Endothelial cell of umbilical vein (primary cell): ENCODE measurements around the gene KCNH1. TPM values are rescaled to one million over a fixed set of nuclear protein-coding genes. Genes with fewer than 3 reads are reported as not detected.

Source experiments
- BruUV-seq: library from RNA; stranded (reverse); fragments of 400-500 nt; replicated peaks from 2 replicates; lab custom pipeline; 2021; lab: Mats Ljungman, UMichigan
- CTCF ChIA-PET: fragments of 300-600, 350-600 bp; sonication (Branson Sonifier 250); formaldehyde crosslinking; loops from one replicate; lab custom pipeline; 2021; ENCODE audit warnings: antibody characterized with exemption, inconsistent platforms; lab: Charles Lee
- POLR2A ChIA-PET: fragments of 300-600, 350-600 bp; sonication (Branson Sonifier 250); formaldehyde crosslinking; loops from one replicate; lab custom pipeline; 2021; ENCODE audit warnings: antibody characterized with exemption, inconsistent platforms; lab: Charles Lee
- DNase-seq: peaks from one replicate; pipeline ENCODE4 v3.0.0-alpha.2; 2011; ENCODE audit warnings: low read depth, low spot score
- FAIRE-seq: peaks from 2 replicates; lab custom pipeline; 2011; peaks lifted over from hg19 to GRCh38; lab: Jason Lieb, UNC
- H2AFZ ChIP-seq: 2 replicates; pipeline ENCODE4 v1.6.0; 2012; ENCODE audit warnings: low read depth, low read length, control low read depth, inconsistent platforms
- H3K27ac ChIP-seq: 2 replicates; pipeline ENCODE4 v1.5.1; 2011; ENCODE audit warnings: low read depth, mild to moderate bottlenecking, control low read depth, low read length, moderate library complexity; ENCODE audit not compliant: insufficient read depth
- H3K27me3 ChIP-seq, 2 experiments: 2 replicates each; pipeline versions ENCODE4 v1.6.0 to v1.6.1; 2011; ENCODE audit warnings: low read length in 2 of 2, mixed read lengths in 1 of 2; ENCODE audit not compliant: control insufficient read depth in 2 of 2, insufficient read depth in 2 of 2
- H3K36me3 ChIP-seq, 2 experiments: 2 replicates in 1 of 2; 3 replicates in 1 of 2; pipeline ENCODE4 v1.5.1; 2011; ENCODE audit warnings: low read length in 2 of 2, mild to moderate bottlenecking in 1 of 2, moderate library complexity in 1 of 2; ENCODE audit not compliant: control insufficient read depth in 2 of 2, insufficient read depth in 2 of 2; ENCODE audit errors: extremely low read depth in 1 of 2
- H3K4me1 ChIP-seq: 3 replicates; pipeline ENCODE4 v1.5.1; 2011; ENCODE audit warnings: mild to moderate bottlenecking, low read length; ENCODE audit not compliant: control insufficient read depth, insufficient read depth; ENCODE audit errors: extremely low read depth
- H3K4me2 ChIP-seq: 2 replicates; pipeline ENCODE4 v1.6.1; 2011; ENCODE audit warnings: low read length, control low read depth, mixed read lengths; ENCODE audit not compliant: insufficient read depth
- H3K4me3 ChIP-seq, 3 experiments: fragments of 200-600 bp in 1 of 3; sonication (generic), shearing (Covaris generic) in 1 of 3; replicated peaks in 1 of 3; 2 replicates each; pipeline ENCODE4 v1.5.1; 2011 to 2016; ENCODE audit warnings: control low read depth in 3 of 3, low read length in 3 of 3, mild to moderate bottlenecking in 2 of 3, inconsistent platforms in 1 of 3, low read depth in 1 of 3, moderate library complexity in 1 of 3; ENCODE audit not compliant: insufficient read depth in 1 of 3
- H3K79me2 ChIP-seq: 2 replicates; pipeline ENCODE4 v1.6.0; 2012; ENCODE audit warnings: low read length, inconsistent platforms; ENCODE audit not compliant: control insufficient read depth, insufficient read depth
- H3K9ac ChIP-seq: replicated peaks from 2 replicates; pipeline ENCODE3; 2011; ENCODE audit warnings: low read length, control low read depth; ENCODE audit not compliant: insufficient read depth; ENCODE audit errors: extremely low read depth
- H3K9me1 ChIP-seq: replicated peaks from 3 replicates; pipeline ENCODE4 v1.6.0; 2011; ENCODE audit warnings: mild to moderate bottlenecking, low read length; ENCODE audit not compliant: control insufficient read depth, insufficient read depth; ENCODE audit errors: extremely low read depth
- H3K9me3 ChIP-seq: replicated peaks from 2 replicates; pipeline ENCODE4 v1.5.1; 2012; ENCODE audit warnings: low read length, inconsistent platforms; ENCODE audit not compliant: control insufficient read depth, insufficient read depth
- H4K20me1 ChIP-seq: replicated peaks from 2 replicates; pipeline ENCODE3; 2011; ENCODE audit warnings: mild to moderate bottlenecking, low read length; ENCODE audit not compliant: control insufficient read depth, insufficient read depth; ENCODE audit errors: extremely low read depth
- CTCF ChIP-seq, 2 donors: IDR thresholded peaks; 1 replicate in 1 of 2; 2 replicates in 1 of 2; pipeline ENCODE4 v1.5.1; 2011; ENCODE audit warnings: low read length in 2 of 2, mild to moderate bottlenecking in 2 of 2, moderate library complexity in 2 of 2, control low read depth in 1 of 2, inconsistent platforms in 1 of 2, low read depth in 1 of 2; ENCODE audit not compliant: insufficient read depth in 1 of 2; ENCODE audit errors: extremely low read depth in 1 of 2
- FOS ChIP-seq: IDR thresholded peaks from 2 replicates; pipeline ENCODE4 v1.6.1; 2011; ENCODE audit warnings: mild to moderate bottlenecking, low read length, moderate library complexity, borderline replicate concordance; ENCODE audit not compliant: insufficient read depth
- GATA2 ChIP-seq: IDR thresholded peaks from 2 replicates; pipeline ENCODE4 v1.7.0; 2011; ENCODE audit warnings: low read depth, mild to moderate bottlenecking, moderate library complexity, mixed read lengths, low read length; ENCODE audit not compliant: insufficient read length, insufficient read depth
- JUN ChIP-seq: IDR thresholded peaks from 2 replicates; pipeline ENCODE4 v1.6.1; 2011; ENCODE audit warnings: borderline replicate concordance, low read depth; ENCODE audit not compliant: insufficient read length, insufficient read depth
- MAX ChIP-seq: IDR thresholded peaks from 2 replicates; pipeline ENCODE4 v1.6.1; 2011; ENCODE audit not compliant: insufficient read depth, insufficient read length
- MYC ChIP-seq: IDR thresholded peaks from one replicate; pipeline ENCODE4 v1.6.1; 2011; ENCODE audit warnings: mild to moderate bottlenecking, low read depth, low read length
- POLR2A ChIP-seq: IDR thresholded peaks from 2 replicates; pipeline ENCODE4 v1.6.1; 2012; ENCODE audit warnings: low read depth, mild to moderate bottlenecking, control low read depth, low read length
- POLR2AphosphoS5 ChIP-seq: IDR thresholded peaks from 2 replicates; pipeline ENCODE4 v1.6.1; 2012; ENCODE audit warnings: low read depth, mild to moderate bottlenecking, control low read depth, low read length, moderate library complexity; ENCODE audit not compliant: insufficient read depth
- dilution Hi-C: fragments of 300-500 bp; cut with MboI; formaldehyde crosslinking; loops from one replicate; pipeline ENCODE4 v1.15.0; 2019; ENCODE audit warnings: low sequenced_read_pairs; ENCODE audit not compliant: extremely low pct_ligation_motif_present
- intact Hi-C: fragments of 100-400 bp; cut with micrococcal nuclease; formaldehyde crosslinking; loops from one replicate; pipeline ENCODE4 v1.10.0; 2022
- polyA plus RNA-seq, 4 experiments: library from polyadenylated mRNA; depleted of rRNA in 3 of 4; stranded (reverse) in 3 of 4; unstranded in 1 of 4; fragments of >200 nt; gene quantifications; 2 replicates each; pipeline versions ENCODE4 v1.2.1 to v1.2.3, GENCODE V29; 2011 to 2012; ENCODE audit warnings: missing spikeins in 1 of 4
- total RNA-seq: library from RNA; stranded (reverse); gene quantifications from 2 replicates; pipeline ENCODE4 v1.2.3, GENCODE V29; 2021

KCNH1 gene
- total and polyA plus RNA-seq, 2 donors (not counting 3 experiments of a cell fraction or from before 2014, with no cell fraction given), result not detected

- intact Hi-C loops (no loop called here), dilution Hi-C loops (no loop called here)
- DNase-seq (no peak), FAIRE-seq (no peak)
- Histone ChIP-seq H3K4me2 (no peak overlapping the region), H3K9ac (no peak overlapping the region), H3K9me3 (peaks cover 7% of the 10 kb centered on the region), H3K79me2 (no peaks in the 10 kb centered on the region), H3K27ac (no peak overlapping the region), H3K9me1 (no peaks in the 10 kb centered on the region), H3K27me3 (no peaks in the 10 kb centered on the region), H4K20me1 (no peaks in the 10 kb centered on the region), H3K4me1 (no peaks in the 10 kb centered on the region), H3K36me3 (no peaks in the 10 kb centered on the region), H3K4me3 (no peak overlapping the region), H2AFZ (no peak overlapping the region)
- no peak for TF ChIP-seq FOS
- no peak for TF ChIP-seq MAX
- no peak for TF ChIP-seq POLR2A
- TF ChIP-seq JUN, result no peak
- TF ChIP-seq GATA2, result no peak
- TF ChIP-seq CTCF (IDR thresholded peaks at IDR 0.05; ENCODE audit: extremely low read depth in 1 of 2, insufficient read depth in 1 of 2, low read depth in 1 of 2, low read length in 2 of 2), result no peak
- no peak for TF ChIP-seq POLR2AphosphoS5
- no peak for TF ChIP-seq MYC
- ChIA-PET CTCF (no interaction called here), POLR2A (no interaction called here)
- BruUV-seq, result no TSS peak
Observed at GRCh38 chr1:210652329-210652954, 481.5 kb downstream of the KCNH1 start.
